GM23338 (cell line): Measurements from ENCODE around the gene ADCY7. TPM values are rescaled to one million over a fixed set of nuclear protein-coding genes. Genes with fewer than 3 reads are reported as not detected.

ENCODE experiments used
- ATAC-seq: fragments of 200-7000 bp; cut with Tn5 transposase; 3 replicates; pipeline ENCODE4 v1.9.1; 2020
- DNase-seq: peaks from one replicate; pipeline ENCODE4 v3.0.0-alpha.2; 2015; ENCODE audit warnings: low spot score
- H2AFZ ChIP-seq: fragments of 200-600 bp; sonication (generic); 2 replicates; pipeline ENCODE4 v1.8.0; 2016; ENCODE audit warnings: antibody characterized with exemption, mild to moderate bottlenecking, moderate library complexity
- H3F3A ChIP-seq: fragments of 200-600 bp; sonication (generic); replicated peaks from 2 replicates; pipeline ENCODE4 v1.8.0; 2017; ENCODE audit warnings: antibody characterized with exemption, mixed run types, low read depth
- H3K27ac ChIP-seq: fragments of 200-600 bp; sonication (generic); 2 replicates; pipeline ENCODE4 v1.6.1; 2016; ENCODE audit warnings: low read depth
- H3K27me3 ChIP-seq: fragments of 200-600 bp; sonication (generic); 2 replicates; pipeline ENCODE4 v1.8.0; 2016; ENCODE audit warnings: mild to moderate bottlenecking, mixed run types, moderate library complexity; ENCODE audit not compliant: insufficient read depth
- H3K36me3 ChIP-seq: fragments of 200-600 bp; sonication (generic); 2 replicates; pipeline ENCODE4 v1.8.0; 2016; ENCODE audit warnings: mild to moderate bottlenecking; ENCODE audit not compliant: insufficient read depth
- H3K4me1 ChIP-seq: fragments of 200-600 bp; sonication (generic); 2 replicates; pipeline ENCODE4 v1.8.0; 2016; ENCODE audit warnings: mild to moderate bottlenecking, moderate library complexity; ENCODE audit not compliant: insufficient read depth
- H3K4me2 ChIP-seq: fragments of 200-600 bp; sonication (generic); 2 replicates; pipeline ENCODE4 v1.7.1; 2017; ENCODE audit warnings: mixed run types
- H3K4me3 ChIP-seq: fragments of 200-600 bp; sonication (generic); 2 replicates; pipeline ENCODE4 v1.6.1; 2016; ENCODE audit warnings: mixed run types
- H3K79me2 ChIP-seq: fragments of 200-600 bp; sonication (generic); replicated peaks from 2 replicates; pipeline ENCODE4 v1.8.0; 2017; ENCODE audit warnings: mild to moderate bottlenecking; ENCODE audit not compliant: insufficient read depth
- H3K9me2 ChIP-seq: fragments of 200-600 bp; sonication (generic); 2 replicates; pipeline ENCODE4 v1.8.0; 2017; ENCODE audit not compliant: insufficient read depth
- H4K20me1 ChIP-seq: fragments of 200-600 bp; sonication (generic); replicated peaks from 2 replicates; pipeline ENCODE4 v1.8.0; 2017; ENCODE audit warnings: mild to moderate bottlenecking; ENCODE audit not compliant: insufficient read depth
- H3K27ac Mint-ChIP-seq: 2 replicates; pipeline ENCODE4 v1.8.0; 2020; ENCODE audit warnings: inconsistent platforms, mild to moderate bottlenecking, moderate library complexity, mixed read lengths
- H3K27me3 Mint-ChIP-seq: 3 replicates; pipeline ENCODE4 v1.8.0; 2022; ENCODE audit warnings: low read depth, mild to moderate bottlenecking, moderate library complexity, mixed read lengths, inconsistent platforms; ENCODE audit not compliant: insufficient read depth, poor library complexity
- H3K36me3 Mint-ChIP-seq: 3 replicates; pipeline ENCODE4 v1.8.0; 2021; ENCODE audit warnings: low read depth, mild to moderate bottlenecking, inconsistent platforms, moderate library complexity, mixed read lengths
- H3K4me1 Mint-ChIP-seq: 3 replicates; pipeline ENCODE4 v1.8.0; 2020; ENCODE audit warnings: mild to moderate bottlenecking, inconsistent platforms, mixed read lengths
- H3K4me3 Mint-ChIP-seq: 3 replicates; pipeline ENCODE4 v1.8.0; 2021; ENCODE audit warnings: moderate library complexity, mild to moderate bottlenecking, inconsistent platforms, mixed read lengths
- H3K9me3 Mint-ChIP-seq: 3 replicates; pipeline ENCODE4 v1.8.0; 2020; ENCODE audit warnings: moderate library complexity, mild to moderate bottlenecking, inconsistent platforms, mixed read lengths
- CREB1 ChIP-seq: fragments of 250-450 bp; sonication (Bioruptor Pico); IDR thresholded peaks from 2 replicates; pipeline ENCODE4 v1.5.0; 2020; ENCODE audit warnings: low read depth, mild to moderate bottlenecking, moderate library complexity
- EZH2 ChIP-seq: fragments of 200-600 bp; sonication (generic); IDR thresholded peaks from one replicate; pipeline ENCODE4 v1.8.0; 2017; ENCODE audit warnings: antibody characterized with exemption, mild to moderate bottlenecking, low read depth; ENCODE audit not compliant: unreplicated experiment
- JUNB ChIP-seq: IDR thresholded peaks from one replicate; pipeline ENCODE4 v1.6.1; 2016; ENCODE audit warnings: antibody characterized with exemption; ENCODE audit not compliant: unreplicated experiment
- POLR2AphosphoS5 ChIP-seq: IDR thresholded peaks from 2 replicates; pipeline ENCODE4 v1.6.1; 2016; ENCODE audit warnings: antibody characterized with exemption, low read depth
- ZNF114 ChIP-seq: fragments of 250-450 bp; sonication (Bioruptor Pico); IDR thresholded peaks from 2 replicates; pipeline ENCODE4 v1.5.0; 2020; ENCODE audit warnings: mild to moderate bottlenecking, moderate library complexity
- ZNF462 ChIP-seq: fragments of 250-450 bp; sonication (Bioruptor Pico); IDR thresholded peaks from 2 replicates; pipeline ENCODE4 v1.5.0; 2020; ENCODE audit warnings: mild to moderate bottlenecking, moderate library complexity
- polyA plus RNA-seq: library from polyadenylated mRNA; unstranded; fragments of >200 nt; fragmentation: Nextera tagmentation; extraction: Ambion mirVana; gene quantifications from 2 replicates; pipeline ENCODE4 v1.2.1, GENCODE V29; 2016
- total RNA-seq: library from RNA; depleted of rRNA; stranded (reverse); fragments of >200 nt; shearing (Covaris generic); gene quantifications from 2 replicates; pipeline ENCODE4 v1.2.3, GENCODE V29; 2014

Gene ADCY7
- total and polyA plus RNA-seq, 2 experiments from 2014 or later = 2.4 to 10.5 TPM

GRCh38 chr16:50335196-50335958 is 69.0 kb downstream of the ADCY7 start (continued):
- TF ChIP-seq ZNF462 (no peak), EZH2 (no peak), ZNF114 (CRISPR knock-in tag) (no peak), CREB1 (CRISPR knock-in tag) (no peak)

- no peaks in the 10 kb centered on the region for H3K4me1 ChIP-seq
- ATAC-seq (no peak), DNase-seq (no peak)
- H3K27me3 ChIP-seq = no peaks in the 10 kb centered on the region
- H2AFZ ChIP-seq = no peak overlapping the region
- H3F3A ChIP-seq = no peaks in the 10 kb centered on the region
- Mint-ChIP-seq H3K9me3 (no peaks in the 10 kb centered on the region), H3K36me3 (peaks cover 53% of the 10 kb centered on the region), H3K27me3 (no peaks in the 10 kb centered on the region), H3K4me1 (no peaks in the 10 kb centered on the region), H3K27ac (no peak overlapping the region), H3K4me3 (no peak overlapping the region)
- no peak overlapping the region for H3K4me2 ChIP-seq
- peaks cover 15% of the 10 kb centered on the region for H3K79me2 ChIP-seq
- H4K20me1 ChIP-seq = peaks cover 10% of the 10 kb centered on the region
- H3K4me3 ChIP-seq = no peak overlapping the region
- H3K9me2 ChIP-seq = no peaks in the 10 kb centered on the region
- peaks cover 19% of the 10 kb centered on the region; the same call in 1 of the 2 replicates for H3K36me3 ChIP-seq
- no peak overlapping the region for H3K27ac ChIP-seq
- TF ChIP-seq POLR2AphosphoS5 = no peak
- TF ChIP-seq ZNF462 = no peak
- no peak for TF ChIP-seq EZH2
- no peak for TF ChIP-seq CREB1 (CRISPR knock-in tag)
- no peak for TF ChIP-seq JUNB
Observed at GRCh38 chr16:50336884-50337283, 70.5 kb downstream of the ADCY7 start.
